Measurements from ENCODE around the gene MEGF9.

Gene MEGF9

GRCh38 chr9:120676767-120677402 is 37.4 kb downstream of the MEGF9 start:
- Mint-ChIP-seq H3K27me3 (ENCODE audit: low read depth) (no peaks in the 10 kb centered on the region), H3K27ac (no peak overlapping the region), H3K9me3 (no peaks in the 10 kb centered on the region), H3K36me3 (ENCODE audit: low read depth) (peaks cover 8% of the 10 kb centered on the region), H3K4me3 (no peak overlapping the region), H3K4me1 (ENCODE audit: low read depth) (peaks cover 2% of the 10 kb centered on the region)

- Mint-ChIP-seq H3K27ac (no peak overlapping the region), H3K4me3 (no peak overlapping the region), H3K4me1 (ENCODE audit: low read depth) (no peaks in the 10 kb centered on the region), H3K36me3 (ENCODE audit: low read depth) (no peaks in the 10 kb centered on the region), H3K27me3 (ENCODE audit: low read depth) (peaks cover 10% of the 10 kb centered on the region), H3K9me3 (no peaks in the 10 kb centered on the region)
These were observed 45.9 kb downstream of the MEGF9 start for GRCh38 chr9:120668399-120668798.

GRCh38 chr9:120663950-120664349 is 50.3 kb downstream of the MEGF9 start:
- no peak overlapping the region for H3K27ac Mint-ChIP-seq

GRCh38 chr9:120663380-120663779 is 50.9 kb downstream of the MEGF9 start:
- Mint-ChIP-seq H3K36me3 (ENCODE audit: low read depth) (no peaks in the 10 kb centered on the region), H3K27me3 (ENCODE audit: low read depth) (peaks cover 4% of the 10 kb centered on the region), H3K4me3 (no peak overlapping the region), H3K9me3 (no peaks in the 10 kb centered on the region), H3K27ac (no peak overlapping the region), H3K4me1 (ENCODE audit: low read depth) (no peaks in the 10 kb centered on the region)

More at GRCh38 chr9:120663950-120664349, 50.3 kb downstream of the MEGF9 start:
- Mint-ChIP-seq H3K4me3 (no peak overlapping the region), H3K27me3 (ENCODE audit: low read depth) (peaks cover 4% of the 10 kb centered on the region), H3K4me1 (ENCODE audit: low read depth) (no peaks in the 10 kb centered on the region), H3K9me3 (no peaks in the 10 kb centered on the region), H3K36me3 (ENCODE audit: low read depth) (no peaks in the 10 kb centered on the region)

- Mint-ChIP-seq H3K27me3 (ENCODE audit: low read depth) (peaks cover 4% of the 10 kb centered on the region), H3K4me1 (ENCODE audit: low read depth) (no peaks in the 10 kb centered on the region), H3K27ac (no peak overlapping the region), H3K9me3 (no peaks in the 10 kb centered on the region), H3K36me3 (ENCODE audit: low read depth) (no peaks in the 10 kb centered on the region), H3K4me3 (no peak overlapping the region)
These were observed 51.8 kb downstream of the MEGF9 start for GRCh38 chr9:120662513-120662912.

GRCh38 chr9:120659676-120660075 is 54.6 kb downstream of the MEGF9 start:
- Mint-ChIP-seq H3K27ac (no peak overlapping the region), H3K4me3 (no peak overlapping the region)

GRCh38 chr9:120659209-120659608 is 55.1 kb downstream of the MEGF9 start:
- H3K9me3 Mint-ChIP-seq: no peaks in the 10 kb centered on the region
- no peaks in the 10 kb centered on the region for H3K27me3 Mint-ChIP-seq (ENCODE audit: low read depth)
- no peak overlapping the region for H3K4me3 Mint-ChIP-seq
- H3K36me3 Mint-ChIP-seq (ENCODE audit: low read depth): no peaks in the 10 kb centered on the region
- H3K4me1 Mint-ChIP-seq (ENCODE audit: low read depth): peaks cover 2% of the 10 kb centered on the region
- no peak overlapping the region for H3K27ac Mint-ChIP-seq

More at GRCh38 chr9:120659676-120660075, 54.6 kb downstream of the MEGF9 start:
- Mint-ChIP-seq H3K36me3 (ENCODE audit: low read depth) (no peaks in the 10 kb centered on the region), H3K27me3 (ENCODE audit: low read depth) (no peaks in the 10 kb centered on the region), H3K4me1 (ENCODE audit: low read depth) (peaks cover 2% of the 10 kb centered on the region), H3K9me3 (no peaks in the 10 kb centered on the region)

GRCh38 chr9:120655005-120655622 is 59.2 kb downstream of the MEGF9 start:
- Mint-ChIP-seq H3K36me3 (ENCODE audit: low read depth) (no peaks in the 10 kb centered on the region), H3K4me3 (no peak overlapping the region), H3K27ac (no peak overlapping the region), H3K4me1 (ENCODE audit: low read depth) (peaks cover 2% of the 10 kb centered on the region), H3K9me3 (no peaks in the 10 kb centered on the region), H3K27me3 (ENCODE audit: low read depth) (no peaks in the 10 kb centered on the region)

GRCh38 chr9:120654272-120654671 is 60.0 kb downstream of the MEGF9 start:
- Mint-ChIP-seq H3K9me3 (no peaks in the 10 kb centered on the region), H3K4me3 (no peak overlapping the region), H3K27me3 (ENCODE audit: low read depth) (no peaks in the 10 kb centered on the region), H3K36me3 (ENCODE audit: low read depth) (no peaks in the 10 kb centered on the region), H3K4me1 (ENCODE audit: low read depth) (peaks cover 2% of the 10 kb centered on the region), H3K27ac (no peak overlapping the region)

GRCh38 chr9:120653762-120654161 is 60.5 kb downstream of the MEGF9 start:
- H3K9me3 Mint-ChIP-seq: no peaks in the 10 kb centered on the region
- H3K27me3 Mint-ChIP-seq (ENCODE audit: low read depth): no peaks in the 10 kb centered on the region
- H3K36me3 Mint-ChIP-seq (ENCODE audit: low read depth): no peaks in the 10 kb centered on the region
- no peak overlapping the region for H3K27ac Mint-ChIP-seq
- no peak overlapping the region for H3K4me3 Mint-ChIP-seq
- peaks cover 2% of the 10 kb centered on the region for H3K4me1 Mint-ChIP-seq (ENCODE audit: low read depth)

GRCh38 chr9:120652934-120653333 is 61.3 kb downstream of the MEGF9 start:
- Mint-ChIP-seq H3K4me1 (ENCODE audit: low read depth) (peaks cover 2% of the 10 kb centered on the region), H3K36me3 (ENCODE audit: low read depth) (no peaks in the 10 kb centered on the region), H3K27me3 (ENCODE audit: low read depth) (no peaks in the 10 kb centered on the region), H3K27ac (no peak overlapping the region), H3K4me3 (no peak overlapping the region), H3K9me3 (no peaks in the 10 kb centered on the region)

- H3K27me3 Mint-ChIP-seq (ENCODE audit: low read depth): no peaks in the 10 kb centered on the region
- no peaks in the 10 kb centered on the region for H3K36me3 Mint-ChIP-seq (ENCODE audit: low read depth)
- no peak overlapping the region for H3K27ac Mint-ChIP-seq
- H3K4me3 Mint-ChIP-seq: no peak overlapping the region
- no peaks in the 10 kb centered on the region for H3K4me1 Mint-ChIP-seq (ENCODE audit: low read depth)
- H3K9me3 Mint-ChIP-seq: no peaks in the 10 kb centered on the region
These were observed 63.9 kb downstream of the MEGF9 start for GRCh38 chr9:120650352-120650751.

- Mint-ChIP-seq H3K4me1 (ENCODE audit: low read depth) (no peaks in the 10 kb centered on the region), H3K27ac (no peak overlapping the region), H3K36me3 (ENCODE audit: low read depth) (no peaks in the 10 kb centered on the region)
These were observed 65.6 kb downstream of the MEGF9 start for GRCh38 chr9:120648581-120649197.

GRCh38 chr9:120646948-120647347 is 67.3 kb downstream of the MEGF9 start:
- Mint-ChIP-seq H3K4me3 (no peak overlapping the region), H3K9me3 (no peaks in the 10 kb centered on the region), H3K4me1 (ENCODE audit: low read depth) (no peaks in the 10 kb centered on the region), H3K36me3 (ENCODE audit: low read depth) (peaks cover 3% of the 10 kb centered on the region), H3K27ac (no peak overlapping the region), H3K27me3 (ENCODE audit: low read depth) (no peaks in the 10 kb centered on the region)

More at GRCh38 chr9:120648581-120649197, 65.6 kb downstream of the MEGF9 start:
- no peak overlapping the region for H3K4me3 Mint-ChIP-seq
- no peaks in the 10 kb centered on the region for H3K27me3 Mint-ChIP-seq (ENCODE audit: low read depth)
- H3K9me3 Mint-ChIP-seq: no peaks in the 10 kb centered on the region

GRCh38 chr9:120645760-120646159 is 68.5 kb downstream of the MEGF9 start:
- Mint-ChIP-seq H3K4me3 (no peak overlapping the region), H3K36me3 (ENCODE audit: low read depth) (peaks cover 4% of the 10 kb centered on the region), H3K27me3 (ENCODE audit: low read depth) (no peaks in the 10 kb centered on the region), H3K4me1 (ENCODE audit: low read depth) (no peaks in the 10 kb centered on the region), H3K9me3 (no peaks in the 10 kb centered on the region), H3K27ac (no peak overlapping the region)
